Hepatocyte (in vitro differentiated cells): ENCODE results near the gene TM4SF5. TPM values are rescaled to one million over a fixed set of nuclear protein-coding genes. Genes with fewer than 3 reads are reported as not detected.

Experiments used
- DNase-seq: peaks from one replicate; pipeline ENCODE4 v3.0.0-alpha.2; 2016; ENCODE audit warnings: low spot score
- H2AFZ ChIP-seq: fragments of 200-600 bp; sonication (generic); 2 replicates; pipeline ENCODE4 v1.6.0; 2016; ENCODE audit warnings: antibody characterized with exemption, mild to moderate bottlenecking
- H3K27ac ChIP-seq: fragments of 200-600 bp; sonication (generic); 2 replicates; pipeline ENCODE4 v1.5.1; 2016; ENCODE audit warnings: mild to moderate bottlenecking
- H3K27me3 ChIP-seq: fragments of 200-600 bp; sonication (generic); 2 replicates; pipeline ENCODE4 v1.6.1; 2016
- H3K36me3 ChIP-seq: fragments of 200-600 bp; sonication (generic); replicated peaks from 2 replicates; pipeline ENCODE4 v1.5.1; 2016; ENCODE audit warnings: low read depth; ENCODE audit not compliant: insufficient read depth
- H3K4me1 ChIP-seq: fragments of 200-600 bp; sonication (generic); 2 replicates; pipeline ENCODE4 v1.5.1; 2016; ENCODE audit warnings: mild to moderate bottlenecking, moderate library complexity; ENCODE audit not compliant: insufficient read depth
- H3K4me2 ChIP-seq: fragments of 200-600 bp; sonication (generic); 2 replicates; pipeline ENCODE4 v1.6.0; 2016
- H3K4me3 ChIP-seq: fragments of 200-600 bp; sonication (generic); 2 replicates; pipeline ENCODE4 v1.5.1; 2016; ENCODE audit warnings: mild to moderate bottlenecking
- H3K79me2 ChIP-seq: fragments of 200-600 bp; sonication (generic); 2 replicates; pipeline ENCODE4 v1.6.0; 2017; ENCODE audit warnings: mild to moderate bottlenecking
- H3K9me2 ChIP-seq: fragments of 200-600 bp; sonication (generic); replicated peaks from 2 replicates; pipeline ENCODE4 v1.6.0; 2017; ENCODE audit warnings: mild to moderate bottlenecking; ENCODE audit not compliant: insufficient read depth
- H3K9me3 ChIP-seq: fragments of 200-600 bp; sonication (generic); 2 replicates; pipeline ENCODE4 v1.5.1; 2016; ENCODE audit warnings: low read depth, mild to moderate bottlenecking
- H4K20me1 ChIP-seq: fragments of 200-600 bp; sonication (generic); 2 replicates; pipeline ENCODE4 v1.6.0; 2016; ENCODE audit warnings: mild to moderate bottlenecking; ENCODE audit not compliant: insufficient read depth, poor library complexity, severe bottlenecking
- EZH2 ChIP-seq: fragments of 200-600 bp; sonication (generic); IDR thresholded peaks from 2 replicates; pipeline ENCODE4 v1.6.1; 2016; ENCODE audit warnings: antibody characterized with exemption, mild to moderate bottlenecking, borderline replicate concordance
- EZH2phosphoT487 ChIP-seq: fragments of 200-600 bp; sonication (generic); IDR thresholded peaks from one replicate; pipeline ENCODE4 v1.6.1; 2018; ENCODE audit warnings: antibody characterized with exemption, mild to moderate bottlenecking, low read depth, moderate library complexity; ENCODE audit not compliant: unreplicated experiment, severe bottlenecking
- WGBS: methylation state at CpG from one replicate; pipeline ENCODE4 v1.1.6; 2016; ENCODE audit warnings: low lambda C conversion rate; ENCODE audit errors: missing lambda C conversion rate; 5-methylcytosine and 5-hydroxymethylcytosine counted together
- polyA plus RNA-seq: library from polyadenylated mRNA; unstranded; fragments of >200 nt; fragmentation: Nextera tagmentation; extraction: Ambion mirVana; gene quantifications from 2 replicates; pipeline ENCODE4 v1.2.1, GENCODE V29; 2016
- total RNA-seq: library from RNA; depleted of rRNA; stranded (reverse); fragments of >200 nt; gene quantifications from 2 replicates; pipeline ENCODE4 v1.2.3, GENCODE V29; 2014
- TF ChIP-seq, protein P1 (sequence below): fragments of 200-600 bp; sonication (generic); IDR thresholded peaks from 2 replicates; pipeline ENCODE4 v1.5.1; 2016; ENCODE audit warnings: antibody characterized with exemption, mild to moderate bottlenecking; ENCODE audit not compliant: poor library complexity

The TM4SF5 gene
- total and polyA plus RNA-seq, 2 experiments from 2014 or later = 20.8 to 54.0 TPM

DNA sequence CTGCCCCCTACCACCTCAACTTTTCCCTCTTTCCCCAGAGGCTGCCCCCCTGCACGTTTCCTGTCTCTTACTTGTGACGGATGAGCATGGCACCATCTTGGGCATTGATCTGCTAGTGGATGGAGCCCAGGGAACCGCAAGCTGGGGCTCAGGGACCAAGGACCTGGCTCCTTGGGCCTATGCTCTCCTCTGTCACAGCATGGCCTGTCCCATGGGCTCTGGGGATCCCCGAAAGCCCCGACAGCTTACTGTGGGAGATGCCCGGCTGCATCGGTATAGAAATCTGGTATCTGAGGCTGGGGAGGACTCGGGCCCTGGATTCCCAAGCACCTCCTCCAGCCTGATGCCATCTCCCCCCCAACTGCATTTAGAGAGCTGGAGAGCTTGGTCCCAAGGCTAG lies 30.1 kb upstream of the TM4SF5 start:
- no peak for DNase-seq
- peaks cover 27% of the 10 kb centered on the region for H3K27me3 ChIP-seq
- no peaks in the 10 kb centered on the region for H3K9me2 ChIP-seq
- no peak overlapping the region for H3K27ac ChIP-seq
- H3K36me3 ChIP-seq = no peaks in the 10 kb centered on the region
- H4K20me1 ChIP-seq = no peaks in the 10 kb centered on the region
- no peak overlapping the region for H3K4me2 ChIP-seq
- no peaks in the 10 kb centered on the region for H3K9me3 ChIP-seq
- H3K79me2 ChIP-seq = no peaks in the 10 kb centered on the region
- no peak overlapping the region for H2AFZ ChIP-seq
- H3K4me1 ChIP-seq = peaks cover 16% of the 10 kb centered on the region
- H3K4me3 ChIP-seq = no peak overlapping the region
- TF ChIP-seq, protein P1, sequence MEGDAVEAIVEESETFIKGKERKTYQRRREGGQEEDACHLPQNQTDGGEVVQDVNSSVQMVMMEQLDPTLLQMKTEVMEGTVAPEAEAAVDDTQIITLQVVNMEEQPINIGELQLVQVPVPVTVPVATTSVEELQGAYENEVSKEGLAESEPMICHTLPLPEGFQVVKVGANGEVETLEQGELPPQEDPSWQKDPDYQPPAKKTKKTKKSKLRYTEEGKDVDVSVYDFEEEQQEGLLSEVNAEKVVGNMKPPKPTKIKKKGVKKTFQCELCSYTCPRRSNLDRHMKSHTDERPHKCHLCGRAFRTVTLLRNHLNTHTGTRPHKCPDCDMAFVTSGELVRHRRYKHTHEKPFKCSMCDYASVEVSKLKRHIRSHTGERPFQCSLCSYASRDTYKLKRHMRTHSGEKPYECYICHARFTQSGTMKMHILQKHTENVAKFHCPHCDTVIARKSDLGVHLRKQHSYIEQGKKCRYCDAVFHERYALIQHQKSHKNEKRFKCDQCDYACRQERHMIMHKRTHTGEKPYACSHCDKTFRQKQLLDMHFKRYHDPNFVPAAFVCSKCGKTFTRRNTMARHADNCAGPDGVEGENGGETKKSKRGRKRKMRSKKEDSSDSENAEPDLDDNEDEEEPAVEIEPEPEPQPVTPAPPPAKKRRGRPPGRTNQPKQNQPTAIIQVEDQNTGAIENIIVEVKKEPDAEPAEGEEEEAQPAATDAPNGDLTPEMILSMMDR = no peak
- TF ChIP-seq EZH2phosphoT487 (no peak), EZH2 (no peak)
- WGBS = 96% methylated on average over 8 of the region's 8 CpGs

GRCh38 chr17:4742133-4742532 lies 29.6 kb upstream of the TM4SF5 start:
- no peaks in the 10 kb centered on the region for H3K9me2 ChIP-seq
- no peak for DNase-seq
- no peaks in the 10 kb centered on the region for H3K36me3 ChIP-seq
- no peaks in the 10 kb centered on the region for H3K9me3 ChIP-seq
- no peaks in the 10 kb centered on the region for H3K79me2 ChIP-seq
- H3K4me2 ChIP-seq = no peak overlapping the region
- no peak overlapping the region for H3K27ac ChIP-seq
- WGBS = 86% methylated on average over 9 of the region's 9 CpGs
- H3K27me3 ChIP-seq = peaks cover 27% of the 10 kb centered on the region
- TF ChIP-seq, protein P1 = no peak
- TF ChIP-seq EZH2 (no peak), EZH2phosphoT487 (no peak)
- H4K20me1 ChIP-seq = no peaks in the 10 kb centered on the region
- H3K4me3 ChIP-seq = no peak overlapping the region
- H3K4me1 ChIP-seq = peaks cover 16% of the 10 kb centered on the region
- no peak overlapping the region for H2AFZ ChIP-seq

DNA sequence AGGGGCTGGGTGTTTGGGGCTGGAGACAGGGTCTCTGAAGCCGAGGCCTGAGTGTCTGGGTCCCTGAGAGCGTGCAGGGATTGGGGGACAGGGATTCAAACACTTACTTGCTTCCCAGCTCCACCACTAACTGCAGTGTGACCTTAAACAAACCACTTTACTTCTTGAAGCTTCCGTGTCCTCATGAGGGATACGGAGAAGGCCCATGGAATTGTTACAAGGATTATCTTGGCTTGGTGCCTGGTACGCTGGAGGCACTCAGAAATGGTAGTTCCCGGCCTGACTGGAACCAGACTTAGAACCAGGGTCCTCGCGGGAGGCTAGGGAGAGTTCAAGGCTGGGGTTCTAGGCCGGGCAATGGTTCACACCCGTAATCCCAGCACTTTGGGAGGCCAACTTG lies 29.1 kb upstream of the TM4SF5 start:
- Histone ChIP-seq H3K4me3 (no peak overlapping the region), H2AFZ (no peak overlapping the region), H3K9me3 (no peaks in the 10 kb centered on the region), H4K20me1 (no peaks in the 10 kb centered on the region), H3K9me2 (no peaks in the 10 kb centered on the region), H3K27ac (no peak overlapping the region), H3K36me3 (no peaks in the 10 kb centered on the region), H3K4me1 (peaks cover 16% of the 10 kb centered on the region), H3K27me3 (peaks cover 27% of the 10 kb centered on the region), H3K4me2 (no peak overlapping the region), H3K79me2 (no peaks in the 10 kb centered on the region)
- DNase-seq = peak; percentile 17
- 82% methylated on average over 10 of the region's 10 CpGs for WGBS
- TF ChIP-seq, protein P1 = no peak
- no peak for TF ChIP-seq EZH2
- TF ChIP-seq EZH2phosphoT487 = no peak

- peaks cover 23% of the 10 kb centered on the region for H3K27me3 ChIP-seq
- no peak overlapping the region for H3K4me3 ChIP-seq
- no peaks in the 10 kb centered on the region for H4K20me1 ChIP-seq
- H3K79me2 ChIP-seq = no peaks in the 10 kb centered on the region
- no peak for TF ChIP-seq EZH2
- TF ChIP-seq EZH2phosphoT487 = no peak
- TF ChIP-seq, protein P1 = no peak
- DNase-seq = no peak
- 94% methylated on average over 8 of the region's 8 CpGs for WGBS
- H2AFZ ChIP-seq = no peak overlapping the region
- no peak overlapping the region for H3K27ac ChIP-seq
- H3K36me3 ChIP-seq = no peaks in the 10 kb centered on the region
- H3K4me2 ChIP-seq = no peak overlapping the region
- no peaks in the 10 kb centered on the region for H3K9me2 ChIP-seq
- H3K9me3 ChIP-seq = no peaks in the 10 kb centered on the region
- H3K4me1 ChIP-seq = peaks cover 14% of the 10 kb centered on the region
Measured at GRCh38 chr17:4743216-4743615, 28.5 kb upstream of the TM4SF5 start.
